Gastrocnemius medialis (tissue), 4 donors: ENCODE data around the gene ZNF689.

Experiments
- CTCF ChIP-seq, 5 experiments: fragments of 450-650 bp in 3 of 5; fragments of 200-600 bp in 2 of 5; sonication (generic) in 2 of 5; IDR thresholded peaks in 4 of 5; conservative IDR thresholded peaks in 1 of 5; 1 replicate in 4 of 5; 2 replicates in 1 of 5; pipeline ENCODE4 v1.5.1; 2016 to 2019; ENCODE audit warnings: antibody characterized with exemption in 5 of 5, mild to moderate bottlenecking in 3 of 5, moderate library complexity in 3 of 5
- POLR2A ChIP-seq, 2 donors: fragments of 450-650 bp; IDR thresholded peaks; one replicate each; pipeline ENCODE4 v1.6.1; 2017; ENCODE audit warnings: antibody characterized with exemption in 2 of 2, mild to moderate bottlenecking in 2 of 2, moderate library complexity in 2 of 2

DNA sequence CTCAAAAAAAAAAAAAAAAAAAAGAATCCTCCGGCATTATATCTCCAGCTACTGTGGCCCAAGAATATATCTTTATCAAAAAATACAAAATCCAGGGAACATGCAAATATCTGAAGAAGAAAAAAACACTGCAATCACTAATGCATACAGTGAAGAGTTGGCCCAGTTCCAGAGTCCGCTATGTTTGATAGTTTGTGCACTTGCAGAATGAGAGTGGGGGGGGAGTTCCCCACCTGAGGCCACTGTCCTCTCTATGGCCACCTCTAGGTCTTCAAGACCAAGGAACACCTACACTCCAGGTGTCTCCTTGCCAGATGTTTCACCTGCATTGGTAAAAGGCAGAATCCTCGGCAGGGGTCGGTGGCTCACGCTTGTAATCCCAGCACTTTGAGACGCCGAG, 28.7 kb downstream of the ZNF689 start:
- no peak for TF ChIP-seq CTCF (IDR thresholded peaks at IDR 0.05 in 4 of 5, conservative IDR thresholded peaks at IDR 0.05 in 1 of 5)
- no peak for TF ChIP-seq POLR2A (IDR thresholded peaks at IDR 0.05)
